Trophoblast cell (in vitro differentiated cells and primary cell): Measurements from ENCODE around the gene NADSYN1.
A peak's percentile ranks its signal among the peaks of the same experiment; 100 is the strongest.

Source experiments
- DNase-seq, 2 donors: peaks; one replicate each; pipeline ENCODE4 v3.0.0-alpha.2; 2016
- H2AFZ ChIP-seq: 2 replicates; pipeline ENCODE4 v1.6.1; 2013; ENCODE audit warnings: low read length, moderate library complexity, mild to moderate bottlenecking; ENCODE audit not compliant: insufficient read depth, poor library complexity
- H2AK5ac ChIP-seq: 2 replicates; pipeline ENCODE4 v1.6.1; 2013; ENCODE audit warnings: mild to moderate bottlenecking, low read length
- H2BK120ac ChIP-seq: 2 replicates; pipeline ENCODE4 v1.6.1; 2013; ENCODE audit warnings: low read length, mild to moderate bottlenecking, moderate library complexity; ENCODE audit not compliant: insufficient read depth, poor library complexity
- H2BK12ac ChIP-seq: 2 replicates; pipeline ENCODE4 v1.6.1; 2013; ENCODE audit warnings: mild to moderate bottlenecking, low read length, moderate library complexity
- H2BK5ac ChIP-seq: 2 replicates; pipeline ENCODE4 v1.6.1; 2013; ENCODE audit warnings: low read length, low read depth, moderate library complexity, mild to moderate bottlenecking; ENCODE audit not compliant: poor library complexity
- H3K14ac ChIP-seq: 2 replicates; pipeline ENCODE4 v1.6.1; 2013; ENCODE audit warnings: mild to moderate bottlenecking, low read length
- H3K18ac ChIP-seq: 2 replicates; pipeline ENCODE4 v1.6.1; 2013; ENCODE audit warnings: mild to moderate bottlenecking, low read length
- H3K23ac ChIP-seq: 2 replicates; pipeline ENCODE4 v1.6.1; 2013; ENCODE audit warnings: low read length
- H3K27ac ChIP-seq: 2 replicates; pipeline ENCODE4 v1.5.1; 2013; ENCODE audit warnings: low read depth, mild to moderate bottlenecking, inconsistent platforms, low read length, moderate library complexity
- H3K27me3 ChIP-seq: 2 replicates; pipeline ENCODE4 v1.6.1; 2013; ENCODE audit warnings: inconsistent platforms, mild to moderate bottlenecking, low read length, moderate library complexity; ENCODE audit not compliant: insufficient read depth
- H3K36me3 ChIP-seq, 2 experiments: 1 replicate in 1 of 2; 2 replicates in 1 of 2; pipeline ENCODE4 v1.6.1; 2013; ENCODE audit warnings: low read length in 2 of 2, mild to moderate bottlenecking in 2 of 2, moderate library complexity in 1 of 2; ENCODE audit not compliant: insufficient read depth in 2 of 2, control insufficient read depth in 1 of 2
- H3K4ac ChIP-seq: 2 replicates; pipeline ENCODE4 v1.6.1; 2013; ENCODE audit warnings: low read depth, mild to moderate bottlenecking, low read length, moderate library complexity
- H3K4me1 ChIP-seq, 2 experiments: 1 replicate in 1 of 2; 2 replicates in 1 of 2; pipeline ENCODE4 v1.6.1; 2013; ENCODE audit warnings: low read length in 2 of 2, mild to moderate bottlenecking in 2 of 2, moderate library complexity in 1 of 2; ENCODE audit not compliant: insufficient read depth in 2 of 2, control insufficient read depth in 1 of 2
- H3K4me2 ChIP-seq: 2 replicates; pipeline ENCODE4 v1.6.1; 2013; ENCODE audit warnings: inconsistent platforms, mild to moderate bottlenecking, low read length, moderate library complexity
- H3K4me3 ChIP-seq: 2 replicates; pipeline ENCODE4 v1.5.1; 2013; ENCODE audit warnings: mild to moderate bottlenecking, low read depth, low read length, inconsistent platforms
- H3K79me1 ChIP-seq: one replicate; pipeline ENCODE4 v1.6.1; 2013; ENCODE audit warnings: low read length
- H3K79me2 ChIP-seq: 2 replicates; pipeline ENCODE4 v1.6.1; 2013; ENCODE audit warnings: low read length, mild to moderate bottlenecking; ENCODE audit not compliant: control insufficient read depth, insufficient read depth, poor library complexity
- H3K9ac ChIP-seq: 2 replicates; pipeline ENCODE4 v1.6.1; 2013; ENCODE audit warnings: mild to moderate bottlenecking, low read length
- H3K9me3 ChIP-seq: 2 replicates; pipeline ENCODE4 v1.6.1; 2013; ENCODE audit warnings: low read depth, mild to moderate bottlenecking, control low read depth, inconsistent platforms, low read length; ENCODE audit not compliant: insufficient read depth
- H4K12ac ChIP-seq: 2 replicates; pipeline ENCODE4 v1.6.1; 2013; ENCODE audit warnings: low read depth, mild to moderate bottlenecking, low read length, moderate library complexity
- H4K8ac ChIP-seq: 2 replicates; pipeline ENCODE4 v1.6.1; 2013; ENCODE audit warnings: low read depth, mild to moderate bottlenecking, low read length, moderate library complexity
- H4K91ac ChIP-seq: one replicate; pipeline ENCODE4 v1.6.1; 2013; ENCODE audit warnings: low read depth, mild to moderate bottlenecking, low read length, moderate library complexity
- WGBS: extraction: QIAGEN DNeasy Blood & Tissue Kit; methylation state at CpG from one replicate; pipeline ENCODE4 v1.1.7; 2013; ENCODE audit warnings: missing lambda C conversion rate; ENCODE audit not compliant: insufficient read length, insufficient coverage; ENCODE audit errors: extremely low coverage; 5-methylcytosine and 5-hydroxymethylcytosine counted together

Gene NADSYN1

GRCh38 chr11:71483692-71484091 lies 30.7 kb downstream of the NADSYN1 start:
- H3K4me2 ChIP-seq, result no peak overlapping the region
- H3K18ac ChIP-seq, result no peak overlapping the region
- H3K79me2 ChIP-seq, result no peaks in the 10 kb centered on the region
- H4K12ac ChIP-seq, result no peak overlapping the region
- peaks cover 11% of the 10 kb centered on the region for H3K9me3 ChIP-seq
- H3K4me3 ChIP-seq, result no peak overlapping the region
- no peak overlapping the region for H2AFZ ChIP-seq
- no peak overlapping the region for H3K27ac ChIP-seq
- H4K8ac ChIP-seq, result no peak overlapping the region
- no peak for DNase-seq
- H2BK5ac ChIP-seq, result no peak overlapping the region
- no peak overlapping the region for H3K9ac ChIP-seq
- peaks cover 44 to 63% of the 10 kb centered on the region in 2 experiments for H3K36me3 ChIP-seq
- WGBS, result no CpG with 5 or more reads among the region's 6 CpGs
- no peak overlapping the region for H2BK120ac ChIP-seq
- no peaks in the 10 kb centered on the region for H3K27me3 ChIP-seq
- no peak overlapping the region for H2BK12ac ChIP-seq
- no peak overlapping the region for H3K23ac ChIP-seq
- H2AK5ac ChIP-seq, result no peak overlapping the region
- no peak overlapping the region for H4K91ac ChIP-seq
- peaks cover 21 to 25% of the 10 kb centered on the region in 2 experiments for H3K4me1 ChIP-seq
- no peak overlapping the region for H3K4ac ChIP-seq
- H3K14ac ChIP-seq, result no peak overlapping the region
- H3K79me1 ChIP-seq, result peaks cover 11% of the 10 kb centered on the region

- Histone ChIP-seq H3K18ac (no peak overlapping the region), H3K27ac (no peak overlapping the region), H3K79me2 (no peaks in the 10 kb centered on the region), H3K27me3 (no peaks in the 10 kb centered on the region), H2AFZ (no peak overlapping the region), H2BK12ac (no peak overlapping the region), H3K9ac (no peak overlapping the region), H3K79me1 (peaks cover 11% of the 10 kb centered on the region), H4K12ac (no peak overlapping the region), H3K4me1 (peaks cover 21 to 29% of the 10 kb centered on the region in 2 experiments), H3K14ac (no peak overlapping the region), H4K91ac (no peak overlapping the region), H3K36me3 (peaks cover 41 to 60% of the 10 kb centered on the region in 2 experiments), H2BK120ac (no peak overlapping the region), H4K8ac (no peak overlapping the region), H3K4me3 (peak overlapping the region; percentile 26), H3K4me2 (no peak overlapping the region), H3K9me3 (peaks cover 11% of the 10 kb centered on the region), H3K4ac (no peak overlapping the region), H2AK5ac (no peak overlapping the region), H3K23ac (no peak overlapping the region), H2BK5ac (no peak overlapping the region)
- no peak for DNase-seq
- WGBS, result no CpG with 5 or more reads among the region's 23 CpGs
These were observed 31.5 kb downstream of the NADSYN1 start for GRCh38 chr11:71484248-71485062.

GRCh38 chr11:71485063-71485399 lies 32.0 kb downstream of the NADSYN1 start:
- H3K79me1 ChIP-seq, result peaks cover 11% of the 10 kb centered on the region

GRCh38 chr11:71485466-71485865 lies 32.5 kb downstream of the NADSYN1 start:
- no CpG with 5 or more reads among the region's 18 CpGs for WGBS

More at GRCh38 chr11:71485063-71485399, 32.0 kb downstream of the NADSYN1 start:
- H3K4me2 ChIP-seq, result no peak overlapping the region
- no peak overlapping the region for H4K91ac ChIP-seq
- no peak overlapping the region for H3K9ac ChIP-seq
- H3K23ac ChIP-seq, result no peak overlapping the region
- H2AFZ ChIP-seq, result no peak overlapping the region
- no peak for DNase-seq
- no peak overlapping the region for H2BK120ac ChIP-seq
- H3K4me1 ChIP-seq, result peaks cover 21 to 29% of the 10 kb centered on the region in 2 experiments
- H4K8ac ChIP-seq, result no peak overlapping the region
- H2BK12ac ChIP-seq, result no peak overlapping the region
- H3K27ac ChIP-seq, result no peak overlapping the region
- no peak overlapping the region for H3K4ac ChIP-seq
- no peaks in the 10 kb centered on the region for H3K79me2 ChIP-seq
- H2AK5ac ChIP-seq, result no peak overlapping the region
- H3K14ac ChIP-seq, result no peak overlapping the region
- H2BK5ac ChIP-seq, result no peak overlapping the region
- H4K12ac ChIP-seq, result no peak overlapping the region
- peaks cover 11% of the 10 kb centered on the region for H3K9me3 ChIP-seq
- H3K36me3 ChIP-seq, result peaks cover 44 to 62% of the 10 kb centered on the region in 2 experiments
- H3K18ac ChIP-seq, result no peak overlapping the region
- WGBS, result no CpG with 5 or more reads among the region's 6 CpGs
- H3K27me3 ChIP-seq, result no peaks in the 10 kb centered on the region
- H3K4me3 ChIP-seq, result no peak overlapping the region

More at GRCh38 chr11:71485466-71485865, 32.5 kb downstream of the NADSYN1 start:
- no peak overlapping the region for H4K12ac ChIP-seq
- no peak overlapping the region for H3K4ac ChIP-seq
- no peak overlapping the region for H3K4me2 ChIP-seq
- no peaks in the 10 kb centered on the region for H3K79me2 ChIP-seq
- H3K4me1 ChIP-seq, result peaks cover 20 to 27% of the 10 kb centered on the region in 2 experiments
- H3K4me3 ChIP-seq, result no peak overlapping the region
- no peak for DNase-seq
- H3K36me3 ChIP-seq, result peaks cover 49 to 64% of the 10 kb centered on the region in 2 experiments
- no peak overlapping the region for H4K8ac ChIP-seq
- H3K27me3 ChIP-seq, result no peaks in the 10 kb centered on the region
- no peak overlapping the region for H4K91ac ChIP-seq
- no peak overlapping the region for H2BK5ac ChIP-seq
- H2AFZ ChIP-seq, result no peak overlapping the region
- no peak overlapping the region for H3K9ac ChIP-seq
- H3K9me3 ChIP-seq, result peaks cover 11% of the 10 kb centered on the region
- no peak overlapping the region for H3K18ac ChIP-seq
- H2BK120ac ChIP-seq, result no peak overlapping the region
- H2AK5ac ChIP-seq, result no peak overlapping the region
- H3K27ac ChIP-seq, result no peak overlapping the region
- H3K23ac ChIP-seq, result no peak overlapping the region
- H3K79me1 ChIP-seq, result peaks cover 11% of the 10 kb centered on the region
- no peak overlapping the region for H3K14ac ChIP-seq
- H2BK12ac ChIP-seq, result no peak overlapping the region
